ENCODE measurements around the gene INO80C.

The INO80C gene

GRCh38 chr18:35469725-35470124 is 28.0 kb downstream of the INO80C start:
- peak overlapping the region; percentile 70 for H3K27ac ChIP-seq (ENCODE audit: low read length)

GRCh38 chr18:35468711-35469110 is 29.0 kb downstream of the INO80C start:
- Histone ChIP-seq H3K4me3 (ENCODE audit: low read length in 2 of 2) (no peak overlapping the region), H3K4me1 (ENCODE audit: control insufficient read depth, insufficient read depth, low read length) (peaks cover 45% of the 10 kb centered on the region), H3K27ac (ENCODE audit: low read length) (peak overlapping the region; percentile 60), H3K9ac (ENCODE audit: low read length in 2 of 2) (peak overlapping the region in 1 of 2 donors; percentile 10), H3K36me3 (ENCODE audit: control insufficient read depth in 2 of 2, insufficient read depth in 2 of 2, low read length in 2 of 2) (peaks cover 0 to 2% of the 10 kb centered on the region in 2 donors), H3K9me3 (ENCODE audit: control insufficient read depth in 2 of 2, low read length in 2 of 2) (no peaks in the 10 kb centered on the region), H3K27me3 (ENCODE audit: control insufficient read depth in 1 of 2, insufficient read depth in 2 of 2, low read length in 2 of 2) (no peaks in the 10 kb centered on the region)

More at GRCh38 chr18:35469725-35470124, 28.0 kb downstream of the INO80C start:
- Histone ChIP-seq H3K9ac (ENCODE audit: low read length in 2 of 2) (no peak overlapping the region), H3K4me3 (ENCODE audit: low read length in 2 of 2) (no peak overlapping the region), H3K9me3 (ENCODE audit: control insufficient read depth in 2 of 2, low read length in 2 of 2) (no peaks in the 10 kb centered on the region), H3K27me3 (ENCODE audit: control insufficient read depth in 1 of 2, insufficient read depth in 2 of 2, low read length in 2 of 2) (no peaks in the 10 kb centered on the region), H3K4me1 (ENCODE audit: control insufficient read depth, insufficient read depth, low read length) (peaks cover 40% of the 10 kb centered on the region), H3K36me3 (ENCODE audit: control insufficient read depth in 2 of 2, insufficient read depth in 2 of 2, low read length in 2 of 2) (peaks cover under 1 to 2% of the 10 kb centered on the region in 2 donors)

GRCh38 chr18:35467624-35468016 is 30.1 kb downstream of the INO80C start:
- Histone ChIP-seq H3K9ac (ENCODE audit: low read length in 2 of 2) (no peak overlapping the region), H3K9me3 (ENCODE audit: control insufficient read depth in 2 of 2, low read length in 2 of 2) (no peaks in the 10 kb centered on the region), H3K27me3 (ENCODE audit: control insufficient read depth in 1 of 2, insufficient read depth in 2 of 2, low read length in 2 of 2) (no peaks in the 10 kb centered on the region), H3K4me3 (ENCODE audit: low read length in 2 of 2) (no peak overlapping the region), H3K36me3 (ENCODE audit: control insufficient read depth in 2 of 2, insufficient read depth in 2 of 2, low read length in 2 of 2) (no peaks in the 10 kb centered on the region), H3K4me1 (ENCODE audit: control insufficient read depth, insufficient read depth, low read length) (peaks cover 52% of the 10 kb centered on the region), H3K27ac (ENCODE audit: low read length) (peak overlapping the region; percentile 8)

- Histone ChIP-seq H3K27ac (ENCODE audit: low read length) (peak overlapping the region; percentile 8), H3K9me3 (ENCODE audit: control insufficient read depth in 2 of 2, low read length in 2 of 2) (no peaks in the 10 kb centered on the region), H3K36me3 (ENCODE audit: control insufficient read depth in 2 of 2, insufficient read depth in 2 of 2, low read length in 2 of 2) (no peaks in the 10 kb centered on the region), H3K27me3 (ENCODE audit: control insufficient read depth in 1 of 2, insufficient read depth in 2 of 2, low read length in 2 of 2) (no peaks in the 10 kb centered on the region), H3K4me1 (ENCODE audit: control insufficient read depth, insufficient read depth, low read length) (peaks cover 56% of the 10 kb centered on the region), H3K9ac (ENCODE audit: low read length in 2 of 2) (no peak overlapping the region), H3K4me3 (ENCODE audit: low read length in 2 of 2) (no peak overlapping the region)
Observed at GRCh38 chr18:35466815-35467623, 30.7 kb downstream of the INO80C start.

- H3K9ac ChIP-seq (ENCODE audit: low read length in 2 of 2) = no peak overlapping the region
- H3K27ac ChIP-seq (ENCODE audit: low read length) = no peak overlapping the region
- no peaks in the 10 kb centered on the region for H3K9me3 ChIP-seq (ENCODE audit: control insufficient read depth in 2 of 2, low read length in 2 of 2)
- no peaks in the 10 kb centered on the region for H3K36me3 ChIP-seq (ENCODE audit: control insufficient read depth in 2 of 2, insufficient read depth in 2 of 2, low read length in 2 of 2)
- H3K4me1 ChIP-seq (ENCODE audit: control insufficient read depth, insufficient read depth, low read length) = peaks cover 61% of the 10 kb centered on the region
- no peak overlapping the region for H3K4me3 ChIP-seq (ENCODE audit: low read length in 2 of 2)
- H3K27me3 ChIP-seq (ENCODE audit: control insufficient read depth in 1 of 2, insufficient read depth in 2 of 2, low read length in 2 of 2) = no peaks in the 10 kb centered on the region
Observed at GRCh38 chr18:35466334-35466733, 31.4 kb downstream of the INO80C start.

GRCh38 chr18:35465329-35465728 is 32.4 kb downstream of the INO80C start:
- H3K9ac ChIP-seq (ENCODE audit: low read length in 2 of 2) = no peak overlapping the region
- H3K36me3 ChIP-seq (ENCODE audit: control insufficient read depth in 2 of 2, insufficient read depth in 2 of 2, low read length in 2 of 2) = no peaks in the 10 kb centered on the region
- no peak overlapping the region for H3K27ac ChIP-seq (ENCODE audit: low read length)
- H3K9me3 ChIP-seq (ENCODE audit: control insufficient read depth in 2 of 2, low read length in 2 of 2) = no peaks in the 10 kb centered on the region
- no peak overlapping the region for H3K4me3 ChIP-seq (ENCODE audit: low read length in 2 of 2)
- H3K27me3 ChIP-seq (ENCODE audit: control insufficient read depth in 1 of 2, insufficient read depth in 2 of 2, low read length in 2 of 2) = no peaks in the 10 kb centered on the region
- H3K4me1 ChIP-seq (ENCODE audit: control insufficient read depth, insufficient read depth, low read length) = peaks cover 62% of the 10 kb centered on the region

- no peak overlapping the region for H3K27ac ChIP-seq (ENCODE audit: low read length)
- H3K27me3 ChIP-seq (ENCODE audit: control insufficient read depth in 1 of 2, insufficient read depth in 2 of 2, low read length in 2 of 2) = no peaks in the 10 kb centered on the region
- H3K9me3 ChIP-seq (ENCODE audit: control insufficient read depth in 2 of 2, low read length in 2 of 2) = no peaks in the 10 kb centered on the region
- H3K4me3 ChIP-seq (ENCODE audit: low read length in 2 of 2) = no peak overlapping the region
- H3K9ac ChIP-seq (ENCODE audit: low read length in 2 of 2) = no peak overlapping the region
- no peaks in the 10 kb centered on the region for H3K36me3 ChIP-seq (ENCODE audit: control insufficient read depth in 2 of 2, insufficient read depth in 2 of 2, low read length in 2 of 2)
- peaks cover 63% of the 10 kb centered on the region for H3K4me1 ChIP-seq (ENCODE audit: control insufficient read depth, insufficient read depth, low read length)
Observed at GRCh38 chr18:35464831-35465279, 32.9 kb downstream of the INO80C start.

- Histone ChIP-seq H3K4me3 (ENCODE audit: low read length in 2 of 2) (no peak overlapping the region), H3K4me1 (ENCODE audit: control insufficient read depth, insufficient read depth, low read length) (peaks cover 64% of the 10 kb centered on the region), H3K27ac (ENCODE audit: low read length) (peak overlapping the region; percentile 75)
Observed at GRCh38 chr18:35463827-35464226, 33.9 kb downstream of the INO80C start.

GRCh38 chr18:35463050-35463449 is 34.7 kb downstream of the INO80C start:
- Histone ChIP-seq H3K27ac (ENCODE audit: low read length) (peak overlapping the region; percentile 75), H3K36me3 (ENCODE audit: control insufficient read depth in 2 of 2, insufficient read depth in 2 of 2, low read length in 2 of 2) (no peaks in the 10 kb centered on the region), H3K9ac (ENCODE audit: low read length in 2 of 2) (peak overlapping the region in 1 of 2 donors; percentile 21), H3K4me3 (ENCODE audit: low read length in 2 of 2) (no peak overlapping the region), H3K27me3 (ENCODE audit: control insufficient read depth in 1 of 2, insufficient read depth in 2 of 2, low read length in 2 of 2) (no peaks in the 10 kb centered on the region), H3K4me1 (ENCODE audit: control insufficient read depth, insufficient read depth, low read length) (peaks cover 64% of the 10 kb centered on the region), H3K9me3 (ENCODE audit: control insufficient read depth in 2 of 2, low read length in 2 of 2) (no peaks in the 10 kb centered on the region)

More at GRCh38 chr18:35463827-35464226, 33.9 kb downstream of the INO80C start:
- Histone ChIP-seq H3K27me3 (ENCODE audit: control insufficient read depth in 1 of 2, insufficient read depth in 2 of 2, low read length in 2 of 2) (no peaks in the 10 kb centered on the region), H3K36me3 (ENCODE audit: control insufficient read depth in 2 of 2, insufficient read depth in 2 of 2, low read length in 2 of 2) (no peaks in the 10 kb centered on the region), H3K9ac (ENCODE audit: low read length in 2 of 2) (no peak overlapping the region), H3K9me3 (ENCODE audit: control insufficient read depth in 2 of 2, low read length in 2 of 2) (no peaks in the 10 kb centered on the region)

- H3K9me3 ChIP-seq (ENCODE audit: control insufficient read depth in 2 of 2, low read length in 2 of 2) = no peaks in the 10 kb centered on the region
- H3K9ac ChIP-seq (ENCODE audit: low read length in 2 of 2) = no peak overlapping the region
- no peak overlapping the region for H3K4me3 ChIP-seq (ENCODE audit: low read length in 2 of 2)
- H3K4me1 ChIP-seq (ENCODE audit: control insufficient read depth, insufficient read depth, low read length) = peaks cover 52% of the 10 kb centered on the region
- no peaks in the 10 kb centered on the region for H3K27me3 ChIP-seq (ENCODE audit: control insufficient read depth in 1 of 2, insufficient read depth in 2 of 2, low read length in 2 of 2)
- H3K36me3 ChIP-seq (ENCODE audit: control insufficient read depth in 2 of 2, insufficient read depth in 2 of 2, low read length in 2 of 2) = no peaks in the 10 kb centered on the region
- peak overlapping the region; percentile 75 for H3K27ac ChIP-seq (ENCODE audit: low read length)
Observed at GRCh38 chr18:35460736-35461161, 37.0 kb downstream of the INO80C start.

GRCh38 chr18:35459997-35460396 is 37.8 kb downstream of the INO80C start:
- Histone ChIP-seq H3K9ac (ENCODE audit: low read length in 2 of 2) (no peak overlapping the region), H3K27ac (ENCODE audit: low read length) (peak overlapping the region; percentile 75), H3K4me1 (ENCODE audit: control insufficient read depth, insufficient read depth, low read length) (peaks cover 52% of the 10 kb centered on the region), H3K9me3 (ENCODE audit: control insufficient read depth in 2 of 2, low read length in 2 of 2) (no peaks in the 10 kb centered on the region), H3K36me3 (ENCODE audit: control insufficient read depth in 2 of 2, insufficient read depth in 2 of 2, low read length in 2 of 2) (no peaks in the 10 kb centered on the region), H3K27me3 (ENCODE audit: control insufficient read depth in 1 of 2, insufficient read depth in 2 of 2, low read length in 2 of 2) (no peaks in the 10 kb centered on the region), H3K4me3 (ENCODE audit: low read length in 2 of 2) (no peak overlapping the region)

All from stomach smooth muscle (tissue), 2 donors.